ENCODE measurements around the gene RTN4.
A peak's percentile ranks its signal among the peaks of the same experiment; 100 is the strongest.
"Not testable (repeated sequence)": the region's sequence is repeated elsewhere in the genome, so short reads cannot be mapped to it uniquely, and the experiment has no call there.

The RTN4 gene, protein sequence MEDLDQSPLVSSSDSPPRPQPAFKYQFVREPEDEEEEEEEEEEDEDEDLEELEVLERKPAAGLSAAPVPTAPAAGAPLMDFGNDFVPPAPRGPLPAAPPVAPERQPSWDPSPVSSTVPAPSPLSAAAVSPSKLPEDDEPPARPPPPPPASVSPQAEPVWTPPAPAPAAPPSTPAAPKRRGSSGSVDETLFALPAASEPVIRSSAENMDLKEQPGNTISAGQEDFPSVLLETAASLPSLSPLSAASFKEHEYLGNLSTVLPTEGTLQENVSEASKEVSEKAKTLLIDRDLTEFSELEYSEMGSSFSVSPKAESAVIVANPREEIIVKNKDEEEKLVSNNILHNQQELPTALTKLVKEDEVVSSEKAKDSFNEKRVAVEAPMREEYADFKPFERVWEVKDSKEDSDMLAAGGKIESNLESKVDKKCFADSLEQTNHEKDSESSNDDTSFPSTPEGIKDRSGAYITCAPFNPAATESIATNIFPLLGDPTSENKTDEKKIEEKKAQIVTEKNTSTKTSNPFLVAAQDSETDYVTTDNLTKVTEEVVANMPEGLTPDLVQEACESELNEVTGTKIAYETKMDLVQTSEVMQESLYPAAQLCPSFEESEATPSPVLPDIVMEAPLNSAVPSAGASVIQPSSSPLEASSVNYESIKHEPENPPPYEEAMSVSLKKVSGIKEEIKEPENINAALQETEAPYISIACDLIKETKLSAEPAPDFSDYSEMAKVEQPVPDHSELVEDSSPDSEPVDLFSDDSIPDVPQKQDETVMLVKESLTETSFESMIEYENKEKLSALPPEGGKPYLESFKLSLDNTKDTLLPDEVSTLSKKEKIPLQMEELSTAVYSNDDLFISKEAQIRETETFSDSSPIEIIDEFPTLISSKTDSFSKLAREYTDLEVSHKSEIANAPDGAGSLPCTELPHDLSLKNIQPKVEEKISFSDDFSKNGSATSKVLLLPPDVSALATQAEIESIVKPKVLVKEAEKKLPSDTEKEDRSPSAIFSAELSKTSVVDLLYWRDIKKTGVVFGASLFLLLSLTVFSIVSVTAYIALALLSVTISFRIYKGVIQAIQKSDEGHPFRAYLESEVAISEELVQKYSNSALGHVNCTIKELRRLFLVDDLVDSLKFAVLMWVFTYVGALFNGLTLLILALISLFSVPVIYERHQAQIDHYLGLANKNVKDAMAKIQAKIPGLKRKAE

DNA sequence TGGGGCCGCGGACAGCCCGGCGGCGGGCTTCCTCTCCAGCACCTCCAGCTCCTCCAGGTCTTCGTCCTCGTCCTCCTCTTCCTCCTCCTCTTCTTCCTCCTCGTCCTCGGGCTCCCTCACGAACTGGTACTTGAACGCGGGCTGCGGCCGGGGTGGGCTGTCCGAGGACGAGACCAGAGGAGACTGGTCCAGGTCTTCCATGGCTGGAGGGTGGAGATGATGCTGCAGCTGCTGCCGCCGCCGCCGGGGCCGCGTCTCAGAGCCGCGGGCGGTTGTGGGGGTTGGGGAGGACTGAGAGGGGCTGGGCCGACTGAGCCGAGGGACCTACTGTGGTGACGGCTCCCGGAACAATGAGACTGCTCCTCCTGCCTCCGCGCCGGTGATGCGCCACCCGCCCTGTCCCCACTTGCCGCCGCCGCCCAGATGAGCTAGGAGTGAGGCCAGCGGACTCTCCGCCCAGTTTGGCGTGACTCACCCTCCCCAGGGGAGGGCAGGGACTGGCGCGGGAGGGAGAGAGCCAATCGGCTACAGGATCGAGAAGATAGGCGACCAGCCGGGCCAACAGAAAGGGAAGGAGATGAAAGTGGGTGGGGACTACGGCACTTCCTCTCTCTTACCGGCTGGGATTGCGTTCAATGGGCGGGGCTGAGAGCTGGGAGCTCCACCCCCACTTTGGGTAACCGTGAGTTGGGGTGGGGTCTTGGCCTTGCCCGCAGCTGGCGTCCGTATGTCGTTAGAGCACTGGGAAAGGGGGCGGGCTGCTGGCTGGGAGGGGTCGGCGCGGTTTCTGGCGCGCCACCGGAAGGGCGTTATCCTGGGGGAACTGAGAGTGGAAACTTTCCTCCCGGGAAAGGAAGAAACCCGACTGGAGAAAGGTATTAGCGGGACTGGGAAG lies at the start of gene RTN4:
Gene RTN4, minus strand, starts transcription at position 352 of the 895 bp plus-strand sequence. Its CDS starts 151 bp downstream, at position 201.
- peak; percentile 100 for DNase-seq (ENCODE audit: low spot score)

DNA sequence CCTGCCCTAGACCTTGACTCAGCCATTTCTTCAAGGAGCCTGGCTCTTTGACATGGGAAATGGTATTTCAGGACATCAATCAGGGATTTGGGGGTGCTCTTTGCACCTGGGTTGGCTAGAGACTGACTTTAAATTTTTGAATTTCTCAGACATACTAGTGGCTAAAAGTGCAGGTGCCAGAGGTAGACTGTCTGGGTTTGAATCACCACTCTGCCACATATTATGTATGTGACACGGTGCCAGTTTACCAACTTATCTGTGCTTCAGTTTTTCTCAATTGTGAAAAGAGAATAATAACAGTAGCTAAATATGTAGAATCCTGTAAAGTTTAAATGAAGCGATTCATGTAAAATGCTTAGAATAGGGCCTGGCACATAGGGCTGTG lies 49.2 kb upstream of the RTN4 start:
- DNase-seq (ENCODE audit: low spot score), result no peak

DNA sequence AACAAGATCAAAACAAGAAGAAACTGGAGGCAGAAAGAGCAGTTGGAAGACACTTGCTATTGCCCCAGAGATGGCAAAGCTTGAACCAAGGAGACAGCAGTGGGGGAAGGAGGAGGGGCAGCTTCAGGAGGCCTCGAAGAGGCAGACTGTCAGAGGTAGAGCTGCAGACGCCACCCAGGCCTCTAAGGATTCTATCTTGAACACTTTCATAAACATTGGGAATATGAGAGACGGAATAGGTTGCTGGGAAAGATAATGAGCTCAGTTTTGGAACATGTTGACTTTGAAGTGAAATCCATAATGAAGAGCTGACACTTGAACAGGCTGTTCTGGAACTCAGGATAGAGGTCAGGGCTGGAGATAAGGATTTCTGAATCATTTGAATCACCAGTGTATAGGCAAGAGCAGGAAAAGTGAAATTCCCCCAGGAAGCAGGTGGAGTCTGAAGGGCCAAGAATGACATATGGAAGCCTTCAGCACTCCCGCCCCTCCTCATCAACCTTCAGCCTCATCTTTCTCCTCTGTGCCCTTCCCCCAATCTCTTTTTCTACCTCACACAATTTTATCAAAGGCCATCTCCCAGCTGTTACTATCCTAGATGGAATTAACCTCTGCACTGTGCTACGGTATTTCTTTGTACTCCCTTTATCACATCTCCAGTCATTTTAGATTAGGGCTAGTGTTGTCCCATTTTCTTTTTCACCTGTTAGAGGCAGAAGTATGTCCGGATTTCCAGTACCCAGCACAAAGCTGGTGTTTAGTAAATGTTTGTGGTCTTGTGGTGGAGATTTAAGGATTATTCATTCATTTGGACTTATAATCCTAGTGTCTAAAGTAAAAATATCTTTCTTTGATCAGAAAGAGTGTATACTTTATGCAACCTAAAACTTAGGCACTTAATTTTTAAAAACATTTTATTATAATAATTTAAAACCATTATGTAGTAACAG lies 47.5 kb upstream of the RTN4 start:
- no peak for DNase-seq (ENCODE audit: low spot score)

DNA sequence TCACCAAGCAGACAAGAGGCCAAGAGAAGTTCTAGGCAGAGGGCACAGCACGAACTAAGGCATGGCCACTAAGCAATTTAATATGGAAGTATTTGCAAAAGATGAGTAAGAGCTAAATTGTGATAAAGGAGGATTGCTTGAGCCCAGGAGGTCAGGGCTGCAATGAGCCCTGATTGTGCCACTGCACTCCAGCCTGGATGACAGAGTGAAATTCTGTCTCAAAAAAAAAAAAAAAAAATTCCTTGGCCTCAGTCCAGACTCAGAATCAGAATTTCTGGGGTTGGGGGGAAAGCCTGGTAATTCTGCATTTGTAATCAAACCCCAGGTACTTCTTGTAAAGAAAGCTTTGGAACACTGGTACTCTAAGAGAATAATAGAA lies 46.8 kb upstream of the RTN4 start:
- no peak for DNase-seq (ENCODE audit: low spot score)

DNA sequence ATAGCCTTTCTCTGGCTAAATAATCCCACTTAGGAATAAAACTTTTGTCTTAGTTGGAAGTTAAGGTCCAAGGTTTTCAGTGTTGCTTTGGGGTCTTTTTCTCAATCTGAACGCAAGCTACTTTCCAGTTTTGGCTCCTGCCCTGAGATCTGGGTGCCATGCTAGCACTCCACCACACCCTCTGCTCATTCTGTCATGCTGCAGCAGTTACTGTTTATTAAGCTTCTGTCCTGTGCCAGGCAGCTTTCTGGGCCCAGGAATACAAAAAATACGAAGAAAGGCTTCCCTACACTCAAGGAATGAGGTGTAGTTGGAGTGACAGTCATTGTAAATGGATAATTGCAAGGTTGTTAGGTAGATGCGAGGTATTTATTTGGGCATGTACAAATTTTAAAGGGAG lies 46.3 kb upstream of the RTN4 start:
- no peak for DNase-seq (ENCODE audit: low spot score)

DNA sequence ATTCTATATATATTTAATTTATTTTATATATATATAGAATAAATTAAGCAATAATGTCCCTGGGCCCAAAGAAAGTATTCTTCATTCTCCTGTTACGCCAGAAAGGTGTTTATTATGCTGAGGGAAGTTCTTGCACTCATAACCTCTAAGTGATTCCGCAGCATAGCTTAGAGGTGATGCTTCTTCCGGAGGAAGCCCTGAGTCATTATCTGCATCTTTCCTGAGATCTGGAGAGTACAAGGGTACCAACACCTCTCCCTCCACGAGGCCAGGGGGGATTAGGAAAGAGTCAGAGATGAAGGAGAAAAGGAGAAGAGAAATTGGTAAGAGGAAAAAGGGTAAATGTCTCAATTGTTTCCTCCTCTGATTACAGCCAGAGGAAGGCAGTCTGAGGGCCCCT lies 43.1 kb upstream of the RTN4 start:
- no peak for DNase-seq (ENCODE audit: low spot score)

DNA sequence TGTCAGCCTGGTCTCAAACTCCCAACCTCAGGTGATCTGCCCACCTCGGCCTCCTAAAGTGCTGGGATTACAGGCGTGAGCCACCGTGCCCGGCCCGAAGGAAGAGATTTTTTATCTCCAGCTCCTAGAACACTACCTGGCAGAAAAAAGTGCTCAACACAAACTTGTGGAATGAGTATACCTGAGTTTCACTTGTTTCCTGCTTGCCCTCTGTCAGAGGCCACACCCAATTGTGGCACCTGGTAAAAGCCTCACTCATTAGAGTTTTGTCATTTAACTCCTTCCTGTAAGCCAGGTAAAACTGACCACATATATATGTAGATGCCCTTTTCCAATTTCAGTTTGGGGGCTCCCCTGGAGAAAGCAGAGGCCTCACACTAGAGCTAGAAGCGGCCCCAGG lies 42.2 kb upstream of the RTN4 start:
- no peak for DNase-seq (ENCODE audit: low spot score)

DNA sequence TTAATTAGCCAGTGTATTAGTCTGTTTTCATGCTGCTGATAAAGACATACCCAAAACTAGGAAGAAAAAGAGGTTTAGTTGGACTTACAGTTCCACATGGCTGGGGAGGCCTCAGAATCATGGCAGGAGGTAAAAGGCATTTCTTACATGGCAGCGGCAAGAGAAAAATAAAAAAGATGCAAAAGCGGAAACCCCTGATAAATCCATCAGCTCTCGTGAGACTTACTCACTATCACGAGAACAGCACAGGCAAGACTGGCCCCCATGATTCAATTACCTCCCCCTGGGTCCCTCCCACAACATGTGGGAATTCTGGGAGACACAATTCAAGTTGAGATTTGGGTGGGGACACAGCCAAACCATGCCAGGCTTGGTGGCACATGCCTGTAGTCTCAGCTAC lies 41.4 kb upstream of the RTN4 start:
- not testable (repeated sequence) for DNase-seq (ENCODE audit: low spot score)

DNA sequence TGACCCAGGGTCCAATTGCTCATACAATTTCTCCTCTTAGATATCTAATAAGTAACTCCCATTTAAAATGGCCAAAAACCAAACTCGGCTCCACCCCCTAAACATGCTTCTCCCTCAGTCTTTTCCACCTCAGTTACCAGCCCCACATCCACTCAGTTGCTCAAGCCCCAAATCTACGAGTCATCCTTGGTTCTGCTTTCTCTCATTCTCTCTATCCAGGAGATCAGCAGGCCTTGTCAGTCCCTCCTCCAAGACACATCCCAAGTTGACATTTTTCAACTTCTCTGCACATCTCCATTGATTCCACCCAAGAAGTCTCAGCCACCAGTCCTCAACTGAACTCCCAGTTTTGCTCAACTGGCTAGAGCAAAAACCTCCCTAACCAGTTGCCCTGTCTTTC lies 40.5 kb upstream of the RTN4 start:
- peak; percentile 52 for DNase-seq (ENCODE audit: low spot score)

DNA sequence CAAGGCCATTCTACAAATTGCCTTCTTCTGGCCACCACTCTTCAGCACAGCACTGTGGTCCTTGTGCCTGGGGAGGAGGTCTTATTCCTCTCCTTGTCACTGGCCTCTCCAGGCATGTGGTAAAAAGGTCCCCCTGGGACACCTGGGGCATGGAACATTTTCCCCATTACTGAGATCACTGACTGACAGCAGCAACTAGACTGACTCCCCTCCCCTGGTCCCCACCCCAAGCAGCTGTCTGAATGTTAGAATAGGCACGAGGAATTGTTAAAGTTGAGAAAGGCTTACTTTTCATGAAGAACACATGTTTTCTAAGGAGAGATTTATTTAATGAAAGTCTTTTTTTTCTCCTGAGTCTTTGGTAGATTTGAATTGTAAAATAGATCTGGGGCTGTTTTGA lies 39.5 kb upstream of the RTN4 start:
- DNase-seq (ENCODE audit: low spot score), result no peak

DNA sequence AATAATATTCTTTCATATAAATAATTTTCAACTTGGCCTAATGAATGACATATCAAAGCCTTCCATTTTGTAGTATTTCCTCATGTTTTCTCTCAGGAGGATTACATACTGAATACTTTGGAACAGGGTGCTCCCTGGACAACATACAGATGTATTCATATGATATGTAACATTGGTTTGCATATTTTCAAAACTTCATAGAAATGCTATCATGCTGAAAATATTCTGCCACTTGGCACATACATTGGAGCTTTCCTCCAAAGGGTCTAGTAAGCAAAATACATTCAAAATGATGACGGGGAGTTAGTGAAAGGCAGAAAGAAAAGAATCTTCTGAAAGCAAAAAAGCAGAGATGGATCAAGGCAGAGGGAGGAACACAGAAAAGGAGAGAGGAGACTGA lies 38.1 kb upstream of the RTN4 start:
- DNase-seq (ENCODE audit: low spot score), result no peak

DNA sequence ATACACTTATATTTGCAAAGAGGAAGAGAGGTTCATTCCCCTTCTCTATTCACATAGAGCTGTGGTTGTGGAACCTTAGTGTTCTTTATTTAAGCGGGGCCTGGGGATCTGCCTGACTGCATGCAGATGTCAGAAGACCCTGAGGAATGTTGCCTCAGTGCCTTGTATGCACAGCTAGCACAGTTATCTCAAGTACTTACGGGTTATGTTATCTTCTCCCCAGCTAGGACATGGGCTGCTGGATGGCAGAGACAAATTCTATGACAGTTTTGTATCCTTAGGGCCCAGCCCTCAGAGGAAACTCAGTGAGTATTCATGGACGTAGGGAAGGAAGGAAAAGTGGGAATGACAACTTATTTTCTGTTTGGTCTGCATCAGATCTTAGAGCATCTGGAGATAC lies 37.7 kb upstream of the RTN4 start:
- DNase-seq (ENCODE audit: low spot score), result no peak

DNA sequence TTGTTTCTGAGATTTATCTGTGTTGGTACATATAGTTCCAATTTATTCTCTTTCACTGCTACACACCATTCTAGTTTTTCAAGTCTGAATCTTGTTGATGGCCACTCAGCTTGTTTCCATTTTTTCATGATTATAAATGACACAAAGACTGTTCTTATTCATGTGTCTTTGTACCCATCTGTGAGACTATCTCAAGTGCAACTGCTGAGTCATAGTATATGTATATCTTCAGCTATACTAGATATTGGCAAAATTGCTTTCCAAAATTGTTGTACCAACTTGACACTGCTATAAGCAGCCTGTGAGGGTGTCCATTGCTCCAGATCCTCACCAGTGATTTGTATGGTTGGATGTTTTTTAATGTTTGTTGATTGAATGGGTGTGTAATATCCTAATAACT lies 37.2 kb upstream of the RTN4 start:
- no peak for DNase-seq (ENCODE audit: low spot score)

DNA sequence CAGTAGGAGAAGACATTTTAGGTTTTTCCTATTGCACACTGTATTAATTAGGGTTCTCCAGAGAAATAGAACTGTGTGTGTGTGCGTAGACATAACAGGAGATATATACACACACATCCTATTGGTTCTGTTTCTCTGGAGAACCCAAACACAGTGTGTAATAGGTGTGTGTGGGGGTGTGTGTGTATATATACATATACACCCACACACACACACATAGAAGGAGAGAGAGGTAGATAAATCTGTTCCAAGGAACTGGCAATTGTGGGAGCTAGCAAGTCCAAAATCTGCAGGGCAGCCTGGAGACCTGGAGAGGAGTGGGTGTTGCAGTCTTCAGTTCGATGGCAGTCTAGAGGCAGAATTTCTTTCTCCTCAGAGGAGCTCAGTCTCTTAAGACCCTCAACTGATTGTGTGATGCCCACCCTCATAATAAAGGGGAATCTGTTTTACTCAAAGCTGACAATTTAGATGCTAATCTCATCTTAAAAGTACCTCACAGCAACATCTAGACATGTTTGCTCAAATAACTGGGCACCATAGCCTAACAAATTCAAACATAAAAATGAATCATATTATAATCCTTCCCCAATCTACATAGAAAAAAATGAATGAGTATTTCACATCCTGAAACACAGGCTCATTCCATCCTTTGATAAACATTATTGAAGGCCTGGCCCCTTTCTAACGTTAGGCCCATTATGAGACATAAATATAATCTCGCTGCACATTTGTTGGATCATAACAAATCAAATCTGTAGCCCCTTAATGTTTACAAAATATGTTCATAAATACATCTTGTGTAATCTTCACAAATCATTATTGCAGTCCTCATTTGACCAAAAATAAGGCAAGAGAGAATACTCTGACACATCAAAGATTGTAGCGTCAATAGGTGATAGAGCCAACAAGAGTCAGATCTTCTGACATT lies 35.1 kb upstream of the RTN4 start:
- no peak for DNase-seq (ENCODE audit: low spot score)

DNA sequence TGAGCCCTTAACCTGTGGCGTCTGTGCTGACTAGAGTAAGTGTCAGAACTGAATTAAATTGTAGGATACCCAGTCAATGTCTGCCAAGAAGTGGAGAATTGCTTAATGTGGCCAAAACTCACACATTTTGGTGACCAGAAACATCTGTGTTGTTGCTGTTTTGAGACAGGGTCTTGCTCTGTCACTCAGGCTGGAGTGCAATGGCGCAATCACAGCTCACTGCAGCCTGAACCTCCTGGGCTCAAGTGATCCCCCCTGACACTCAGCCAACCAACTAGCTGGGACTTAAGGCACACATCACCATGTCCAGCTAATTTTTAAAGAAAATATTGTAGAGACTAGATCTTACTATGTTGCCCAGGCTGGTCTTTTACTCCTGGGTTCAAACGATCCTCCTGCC lies 34.4 kb upstream of the RTN4 start:
- DNase-seq (ENCODE audit: low spot score), result no peak

DNA sequence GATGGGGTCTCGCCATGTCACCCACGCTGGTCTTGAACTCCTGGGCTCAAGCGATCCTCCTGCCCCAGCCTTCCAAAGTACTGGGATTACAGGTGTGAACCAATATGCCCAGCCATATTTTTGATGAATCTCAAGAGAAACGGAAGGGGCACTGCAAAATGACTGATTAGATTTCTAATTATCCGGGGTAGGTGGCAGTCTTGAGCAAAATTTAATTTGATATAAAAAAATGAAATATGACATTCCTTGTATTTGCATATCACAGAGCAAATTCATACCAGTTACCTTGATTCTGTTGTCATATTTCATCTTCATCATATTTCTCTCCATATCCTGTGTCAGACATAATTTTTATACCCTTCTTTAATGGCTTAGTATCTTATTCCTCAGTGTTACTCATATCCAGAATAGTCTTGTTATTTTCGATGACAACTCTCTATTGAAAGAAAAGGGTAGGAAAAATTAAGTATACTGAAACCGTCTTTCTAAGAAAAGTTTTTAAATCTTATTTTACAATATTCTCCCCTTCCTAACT lies 30.0 kb upstream of the RTN4 start:
- no peak for DNase-seq (ENCODE audit: low spot score)

DNA sequence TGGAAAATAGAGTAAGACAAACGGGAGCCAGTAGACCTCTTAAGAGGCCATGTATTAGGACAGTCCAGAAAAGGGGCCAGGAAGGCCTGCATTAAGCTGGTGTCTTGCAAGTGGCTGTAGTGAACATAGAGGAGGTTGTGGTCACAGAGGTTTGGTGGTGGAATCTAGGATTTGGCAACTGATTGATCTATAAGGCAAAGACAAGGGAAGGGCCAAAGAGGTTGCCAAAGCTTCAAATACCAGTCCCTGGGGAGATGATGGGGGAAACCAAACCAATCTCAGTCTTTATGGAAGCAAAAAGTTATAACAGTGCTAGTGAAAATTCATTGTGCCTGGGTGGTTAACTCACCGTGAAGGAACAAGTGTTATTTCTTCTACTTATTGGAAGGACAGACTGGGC lies 28.7 kb upstream of the RTN4 start:
- DNase-seq (ENCODE audit: low spot score), result no peak

DNA sequence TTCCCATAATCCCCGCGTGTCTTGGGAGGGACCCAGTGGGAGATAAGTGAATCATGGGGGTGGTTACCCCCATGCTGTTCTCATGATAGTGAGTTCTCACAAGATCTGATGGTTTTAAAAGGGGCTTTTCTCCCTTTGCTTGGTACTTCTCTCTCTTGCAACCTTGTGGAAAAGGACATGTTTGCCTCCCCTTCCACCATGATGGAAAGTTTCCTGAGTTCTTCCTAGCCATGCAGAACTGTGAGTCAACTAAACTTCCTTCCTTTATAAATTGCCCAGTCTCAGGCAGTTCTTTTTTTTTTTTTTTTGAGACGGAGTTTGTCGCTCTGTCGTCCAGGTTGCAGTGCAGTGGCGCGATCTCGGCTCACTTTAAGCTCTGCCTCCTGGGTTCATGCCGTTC lies 26.5 kb upstream of the RTN4 start:
- no peak for DNase-seq (ENCODE audit: low spot score)

DNA sequence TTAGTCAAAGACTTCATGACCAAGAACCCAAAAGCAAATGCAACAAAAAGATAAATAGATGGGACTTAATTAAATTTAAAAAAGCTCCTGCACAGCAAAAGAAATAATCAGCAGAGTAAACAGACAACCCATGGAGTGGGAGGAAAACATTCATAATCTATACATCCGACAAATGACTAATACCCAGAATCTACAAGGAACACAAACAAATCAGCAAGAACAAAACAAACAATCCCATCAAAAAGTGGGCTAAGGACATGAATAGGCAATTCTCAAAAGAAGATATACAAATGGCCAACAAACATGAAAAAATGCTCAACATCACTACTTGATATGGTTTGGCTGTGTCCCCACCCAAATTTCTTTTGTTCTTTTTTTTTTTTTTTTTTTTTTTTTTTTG lies 25.8 kb upstream of the RTN4 start:
- not testable (repeated sequence) for DNase-seq (ENCODE audit: low spot score)

Measured in kidney tubule cell (primary cell).